HEK293 (cell line): Measurements from ENCODE around the gene UBE4B.

Experiments
- CTCF ChIA-PET: fragments of 350-600 bp; formaldehyde crosslinking; extraction: SDS; loops from one replicate; lab custom pipeline; 2021; ENCODE audit warnings: antibody characterized with exemption; lab: Yijun Ruan, JAX
- POLR2A ChIA-PET: fragments of 300-600 bp; formaldehyde crosslinking; extraction: SDS; loops from one replicate; lab custom pipeline; 2020; ENCODE audit warnings: antibody characterized with exemption, inconsistent platforms; lab: Yijun Ruan, JAX
- H3K27ac ChIP-seq: fragments of 200-500 bp; sonication (Bioruptor generic); 2 replicates; pipeline ENCODE4 v1.5.1; 2014; ENCODE audit warnings: low read depth, low read length, control low read depth, inconsistent platforms; ENCODE audit errors: extremely low read depth
- H3K36me3 ChIP-seq, 2 experiments: fragments of 200-500 bp in 1 of 2; sonication (Bioruptor generic) in 1 of 2; 1 replicate in 1 of 2; 2 replicates in 1 of 2; pipeline ENCODE4 v1.5.1; 2014 to 2017; ENCODE audit warnings: inconsistent platforms in 2 of 2, low read length in 2 of 2; ENCODE audit not compliant: control insufficient read depth in 2 of 2, insufficient read depth in 1 of 2
- H3K4me1 ChIP-seq: fragments of 200-500 bp; sonication (Bioruptor generic); 2 replicates; pipeline ENCODE4 v1.5.1; 2014; ENCODE audit warnings: mild to moderate bottlenecking, low read length, inconsistent platforms; ENCODE audit not compliant: control insufficient read depth, insufficient read depth
- H3K4me3 ChIP-seq: 2 replicates; pipeline ENCODE4 v1.5.1; 2011; ENCODE audit warnings: low read depth, mild to moderate bottlenecking, control low read depth, low read length, moderate library complexity
- H3K9me3 ChIP-seq: fragments of 200-500 bp; sonication (Bioruptor generic); 2 replicates; pipeline ENCODE4 v1.5.1; 2014; ENCODE audit warnings: low read depth, low read length, inconsistent platforms; ENCODE audit not compliant: control insufficient read depth, insufficient read depth
- KLF8 ChIP-seq: fragments of 450-650 bp; formaldehyde crosslinking; IDR thresholded peaks from 2 replicates; pipeline ENCODE4 v1.5.1; 2016; ENCODE audit warnings: missing biosample characterization, missing genetic modification characterization
- MYNN ChIP-seq: fragments of 450-650 bp; formaldehyde crosslinking; IDR thresholded peaks from 2 replicates; pipeline ENCODE4 v1.5.1; 2016; ENCODE audit warnings: missing biosample characterization, missing genetic modification characterization, borderline replicate concordance
- OSR2 ChIP-seq: fragments of 450-650 bp; formaldehyde crosslinking; IDR thresholded peaks from 2 replicates; pipeline ENCODE4 v1.5.1; 2016; ENCODE audit warnings: missing biosample characterization, missing genetic modification characterization
- PRDM1 ChIP-seq: fragments of 450-650 bp; formaldehyde crosslinking; IDR thresholded peaks from 2 replicates; pipeline ENCODE4; 2016; ENCODE audit warnings: missing biosample characterization, missing genetic modification characterization
- REPIN1 ChIP-seq: fragments of 450-650 bp; formaldehyde crosslinking; IDR thresholded peaks from 2 replicates; pipeline ENCODE4 v1.5.1; 2017; ENCODE audit warnings: missing biosample characterization, missing genetic modification characterization, low read depth
- SCRT1 ChIP-seq: fragments of 450-650 bp; formaldehyde crosslinking; IDR thresholded peaks from 2 replicates; pipeline ENCODE4 v1.5.1; 2016; ENCODE audit warnings: missing biosample characterization, missing genetic modification characterization, borderline replicate concordance
- SCRT2 ChIP-seq: fragments of 450-650 bp; formaldehyde crosslinking; IDR thresholded peaks from 2 replicates; pipeline ENCODE4 v1.5.1; 2016; ENCODE audit warnings: missing biosample characterization, missing genetic modification characterization
- ZFP37 ChIP-seq: fragments of 450-650 bp; formaldehyde crosslinking; IDR thresholded peaks from 2 replicates; pipeline ENCODE4 v1.5.1; 2016; ENCODE audit warnings: missing biosample characterization, missing genetic modification characterization
- ZNF175 ChIP-seq: fragments of 450-650 bp; formaldehyde crosslinking; IDR thresholded peaks from 2 replicates; pipeline ENCODE4 v1.5.1; 2016; ENCODE audit warnings: missing biosample characterization, missing genetic modification characterization
- ZNF202 ChIP-seq: fragments of 450-650 bp; formaldehyde crosslinking; IDR thresholded peaks from 2 replicates; pipeline ENCODE4 v1.5.1; 2016; ENCODE audit warnings: missing biosample characterization, missing genetic modification characterization, borderline replicate concordance
- ZNF24 ChIP-seq: fragments of 450-650 bp; formaldehyde crosslinking; IDR thresholded peaks from 2 replicates; pipeline ENCODE4 v1.5.1; 2016; ENCODE audit warnings: missing biosample characterization, missing genetic modification characterization
- ZNF248 ChIP-seq: fragments of 450-650 bp; formaldehyde crosslinking; IDR thresholded peaks from 2 replicates; pipeline ENCODE4 v1.5.1; 2017; ENCODE audit warnings: missing biosample characterization, missing genetic modification characterization
- ZNF341 ChIP-seq: fragments of 450-650 bp; formaldehyde crosslinking; IDR thresholded peaks from 2 replicates; pipeline ENCODE4; 2016; ENCODE audit warnings: low read depth, missing biosample characterization, missing genetic modification characterization
- ZNF501 ChIP-seq: fragments of 450-650 bp; formaldehyde crosslinking; IDR thresholded peaks from 2 replicates; pipeline ENCODE4 v1.5.1; 2016; ENCODE audit warnings: missing biosample characterization, missing genetic modification characterization
- ZNF529 ChIP-seq: fragments of 450-650 bp; formaldehyde crosslinking; IDR thresholded peaks from 2 replicates; pipeline ENCODE4 v1.5.1; 2017; ENCODE audit warnings: missing genetic modification characterization, missing biosample characterization; ENCODE audit not compliant: insufficient replicate concordance
- ZNF555 ChIP-seq: fragments of 450-650 bp; formaldehyde crosslinking; conservative IDR thresholded peaks from 2 replicates; pipeline ENCODE4 v1.5.1; 2017; ENCODE audit warnings: missing biosample characterization, mild to moderate bottlenecking, missing genetic modification characterization, inconsistent platforms
- ZNF629 ChIP-seq: fragments of 450-650 bp; formaldehyde crosslinking; IDR thresholded peaks from 2 replicates; pipeline ENCODE4 v1.5.1; 2017; ENCODE audit warnings: missing biosample characterization, missing genetic modification characterization
- ZNF660 ChIP-seq: fragments of 450-650 bp; IDR thresholded peaks from 2 replicates; pipeline ENCODE4 v1.5.1; 2018; ENCODE audit warnings: missing biosample characterization, mild to moderate bottlenecking, missing genetic modification characterization
- ZNF664 ChIP-seq: fragments of 450-650 bp; formaldehyde crosslinking; IDR thresholded peaks from 2 replicates; pipeline ENCODE4 v1.5.1; 2016; ENCODE audit warnings: missing biosample characterization, missing genetic modification characterization
- ZSCAN23 ChIP-seq: fragments of 450-650 bp; formaldehyde crosslinking; IDR thresholded peaks from 2 replicates; pipeline ENCODE4 v1.5.1; 2016; ENCODE audit warnings: missing biosample characterization, missing genetic modification characterization
- TF ChIP-seq, protein P1 (sequence below): fragments of 450-650 bp; formaldehyde crosslinking; IDR thresholded peaks from 2 replicates; pipeline ENCODE4 v1.5.1; 2016; ENCODE audit warnings: missing biosample characterization, missing genetic modification characterization
- TF ChIP-seq, protein P2 (sequence below): fragments of 450-650 bp; formaldehyde crosslinking; IDR thresholded peaks from 2 replicates; pipeline ENCODE4 v1.5.1; 2016; ENCODE audit warnings: missing biosample characterization, missing genetic modification characterization
- TF ChIP-seq, protein P3 (sequence below): fragments of 450-650 bp; formaldehyde crosslinking; IDR thresholded peaks from 2 replicates; pipeline ENCODE4 v1.5.1; 2017; ENCODE audit warnings: missing biosample characterization, missing genetic modification characterization
- TF ChIP-seq, protein P4 (sequence below): fragments of 450-650 bp; IDR thresholded peaks from 2 replicates; pipeline ENCODE4 v1.5.1; 2018; ENCODE audit warnings: missing biosample characterization, missing genetic modification characterization
- TF ChIP-seq, protein P5 (sequence below): fragments of 450-650 bp; formaldehyde crosslinking; IDR thresholded peaks from 2 replicates; pipeline ENCODE4 v1.5.0; 2017; ENCODE audit warnings: missing biosample characterization, missing genetic modification characterization, borderline replicate concordance

Gene UBE4B

DNA sequence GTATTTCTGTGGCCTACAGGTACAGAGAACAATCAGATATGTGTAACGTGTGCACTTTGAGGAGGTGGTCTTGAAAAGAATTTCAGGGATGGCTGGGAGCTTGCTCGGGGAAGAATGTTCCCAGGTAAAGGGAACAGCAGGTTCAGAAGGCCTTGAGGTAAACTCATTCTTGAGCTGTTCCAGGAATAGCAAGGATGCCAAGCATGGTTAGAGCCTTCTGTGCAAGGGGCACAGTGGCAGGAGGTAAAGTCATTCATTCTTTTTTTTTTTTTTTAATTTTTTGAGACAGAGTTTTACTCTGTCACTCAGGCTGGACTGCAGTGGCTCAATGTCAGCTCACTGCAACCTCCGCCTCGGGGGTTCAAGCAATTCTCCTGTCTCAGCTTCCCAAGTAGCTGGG is 10.0 kb downstream of the UBE4B start:
- Histone ChIP-seq H3K4me1 (no peaks in the 10 kb centered on the region), H3K9me3 (no peaks in the 10 kb centered on the region), H3K27ac (no peak overlapping the region)
- POLR2A ChIA-PET: interaction anchor here (0.7 kb wide), 1 partner anchor 136 kb away, joined by 5 read pairs; no protein-coding TSS in a partner anchor
- no peak for TF ChIP-seq ZSCAN23 (tag by site-specific recombination)
- TF ChIP-seq ZNF248: no peak
- no peak for TF ChIP-seq REPIN1
- TF ChIP-seq ZNF555: no peak
- TF ChIP-seq, all 188 proteins: peak for 0
- Histone ChIP-seq H3K4me3 (no peak overlapping the region), H3K36me3 (peaks cover under 1 to 19% of the 10 kb centered on the region in 2 experiments; a peak in 2 of 3 replicates)
- CTCF ChIA-PET: no interaction called here

DNA sequence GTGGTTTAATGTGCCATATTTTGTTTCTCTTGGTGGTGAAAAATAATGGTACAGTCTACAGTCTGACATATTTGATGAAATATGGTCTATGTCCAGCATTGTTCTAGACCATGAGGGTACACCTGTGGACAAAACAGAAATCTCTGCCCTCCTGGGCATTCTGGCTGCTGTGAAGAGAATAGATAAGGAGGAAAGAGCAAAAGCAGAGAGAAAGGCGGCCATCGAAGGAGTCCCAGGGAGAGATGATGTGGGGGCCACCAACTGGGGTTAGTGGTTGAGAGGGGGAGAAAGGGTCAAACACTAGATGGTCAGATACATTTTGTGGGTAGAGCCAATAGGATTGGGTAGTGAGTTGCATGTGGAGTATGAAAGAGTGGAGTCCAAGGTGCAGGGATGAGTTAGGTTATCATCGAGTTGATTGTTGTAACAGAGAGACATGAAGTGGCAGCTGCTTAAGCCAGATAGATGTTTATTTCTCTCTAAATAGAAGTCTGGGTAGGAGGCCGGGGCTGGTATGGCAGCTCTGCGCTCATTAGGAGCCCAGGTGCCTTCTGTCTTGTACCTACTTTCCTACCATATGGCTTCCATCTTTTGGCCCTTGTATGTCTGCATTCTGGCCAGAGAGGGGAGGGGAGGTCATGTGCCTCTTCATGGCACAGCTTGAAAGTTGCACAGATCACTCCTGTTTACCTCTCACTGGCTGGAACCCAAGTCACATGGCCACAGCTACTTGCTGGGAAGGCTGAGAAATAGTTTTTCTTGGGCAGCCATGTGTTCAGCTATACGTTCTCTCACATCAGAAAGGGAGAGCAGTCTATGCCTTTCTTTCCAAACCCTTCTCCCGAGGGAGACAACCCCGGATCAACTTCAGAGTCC is 13.0 kb downstream of the UBE4B start:
- CTCF ChIA-PET: interaction anchor here (0.6 to 1.5 kb wide), 5 partner anchors 40 to 164 kb away, joined by 3 to 5 read pairs (median 3); partner anchors contain the start of genes KIF1B and NMNAT1
- POLR2A ChIA-PET: no interaction called here
- no peak overlapping the region for H3K27ac ChIP-seq
- TF ChIP-seq, protein P1, sequence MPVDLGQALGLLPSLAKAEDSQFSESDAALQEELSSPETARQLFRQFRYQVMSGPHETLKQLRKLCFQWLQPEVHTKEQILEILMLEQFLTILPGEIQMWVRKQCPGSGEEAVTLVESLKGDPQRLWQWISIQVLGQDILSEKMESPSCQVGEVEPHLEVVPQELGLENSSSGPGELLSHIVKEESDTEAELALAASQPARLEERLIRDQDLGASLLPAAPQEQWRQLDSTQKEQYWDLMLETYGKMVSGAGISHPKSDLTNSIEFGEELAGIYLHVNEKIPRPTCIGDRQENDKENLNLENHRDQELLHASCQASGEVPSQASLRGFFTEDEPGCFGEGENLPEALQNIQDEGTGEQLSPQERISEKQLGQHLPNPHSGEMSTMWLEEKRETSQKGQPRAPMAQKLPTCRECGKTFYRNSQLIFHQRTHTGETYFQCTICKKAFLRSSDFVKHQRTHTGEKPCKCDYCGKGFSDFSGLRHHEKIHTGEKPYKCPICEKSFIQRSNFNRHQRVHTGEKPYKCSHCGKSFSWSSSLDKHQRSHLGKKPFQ (tag by site-specific recombination): no peak
- TF ChIP-seq SCRT1 (tag by site-specific recombination): no peak
- TF ChIP-seq SCRT2 (tag by site-specific recombination): no peak
- TF ChIP-seq ZNF501: no peak
- TF ChIP-seq, protein P2, sequence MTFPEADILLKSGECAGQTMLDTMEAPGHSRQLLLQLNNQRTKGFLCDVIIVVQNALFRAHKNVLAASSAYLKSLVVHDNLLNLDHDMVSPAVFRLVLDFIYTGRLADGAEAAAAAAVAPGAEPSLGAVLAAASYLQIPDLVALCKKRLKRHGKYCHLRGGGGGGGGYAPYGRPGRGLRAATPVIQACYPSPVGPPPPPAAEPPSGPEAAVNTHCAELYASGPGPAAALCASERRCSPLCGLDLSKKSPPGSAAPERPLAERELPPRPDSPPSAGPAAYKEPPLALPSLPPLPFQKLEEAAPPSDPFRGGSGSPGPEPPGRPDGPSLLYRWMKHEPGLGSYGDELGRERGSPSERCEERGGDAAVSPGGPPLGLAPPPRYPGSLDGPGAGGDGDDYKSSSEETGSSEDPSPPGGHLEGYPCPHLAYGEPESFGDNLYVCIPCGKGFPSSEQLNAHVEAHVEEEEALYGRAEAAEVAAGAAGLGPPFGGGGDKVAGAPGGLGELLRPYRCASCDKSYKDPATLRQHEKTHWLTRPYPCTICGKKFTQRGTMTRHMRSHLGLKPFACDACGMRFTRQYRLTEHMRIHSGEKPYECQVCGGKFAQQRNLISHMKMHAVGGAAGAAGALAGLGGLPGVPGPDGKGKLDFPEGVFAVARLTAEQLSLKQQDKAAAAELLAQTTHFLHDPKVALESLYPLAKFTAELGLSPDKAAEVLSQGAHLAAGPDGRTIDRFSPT (tag by site-specific recombination): no peak
- no peak for TF ChIP-seq ZFP37 (tag by site-specific recombination)
- no peak for TF ChIP-seq OSR2 (tag by site-specific recombination)
- no peak for TF ChIP-seq ZNF175 (tag by site-specific recombination)
- TF ChIP-seq ZNF202 (tag by site-specific recombination): no peak
- TF ChIP-seq MYNN: no peak
- peak; percentile 82; the same call in 1 of the 2 replicates for TF ChIP-seq ZNF660
- TF ChIP-seq, protein P3, sequence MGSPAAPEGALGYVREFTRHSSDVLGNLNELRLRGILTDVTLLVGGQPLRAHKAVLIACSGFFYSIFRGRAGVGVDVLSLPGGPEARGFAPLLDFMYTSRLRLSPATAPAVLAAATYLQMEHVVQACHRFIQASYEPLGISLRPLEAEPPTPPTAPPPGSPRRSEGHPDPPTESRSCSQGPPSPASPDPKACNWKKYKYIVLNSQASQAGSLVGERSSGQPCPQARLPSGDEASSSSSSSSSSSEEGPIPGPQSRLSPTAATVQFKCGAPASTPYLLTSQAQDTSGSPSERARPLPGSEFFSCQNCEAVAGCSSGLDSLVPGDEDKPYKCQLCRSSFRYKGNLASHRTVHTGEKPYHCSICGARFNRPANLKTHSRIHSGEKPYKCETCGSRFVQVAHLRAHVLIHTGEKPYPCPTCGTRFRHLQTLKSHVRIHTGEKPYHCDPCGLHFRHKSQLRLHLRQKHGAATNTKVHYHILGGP (tag by site-specific recombination): no peak
- no peak for TF ChIP-seq ZNF629 (tag by site-specific recombination)
- TF ChIP-seq ZNF555: no peak
- peak; percentile 54 for TF ChIP-seq PRDM1 (tag by site-specific recombination)
- TF ChIP-seq KLF8 (tag by site-specific recombination): no peak
- no peak for TF ChIP-seq ZNF664 (tag by site-specific recombination)
- TF ChIP-seq, protein P4, sequence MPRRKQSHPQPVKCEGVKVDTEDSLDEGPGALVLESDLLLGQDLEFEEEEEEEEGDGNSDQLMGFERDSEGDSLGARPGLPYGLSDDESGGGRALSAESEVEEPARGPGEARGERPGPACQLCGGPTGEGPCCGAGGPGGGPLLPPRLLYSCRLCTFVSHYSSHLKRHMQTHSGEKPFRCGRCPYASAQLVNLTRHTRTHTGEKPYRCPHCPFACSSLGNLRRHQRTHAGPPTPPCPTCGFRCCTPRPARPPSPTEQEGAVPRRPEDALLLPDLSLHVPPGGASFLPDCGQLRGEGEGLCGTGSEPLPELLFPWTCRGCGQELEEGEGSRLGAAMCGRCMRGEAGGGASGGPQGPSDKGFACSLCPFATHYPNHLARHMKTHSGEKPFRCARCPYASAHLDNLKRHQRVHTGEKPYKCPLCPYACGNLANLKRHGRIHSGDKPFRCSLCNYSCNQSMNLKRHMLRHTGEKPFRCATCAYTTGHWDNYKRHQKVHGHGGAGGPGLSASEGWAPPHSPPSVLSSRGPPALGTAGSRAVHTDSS (tag by site-specific recombination): no peak
- TF ChIP-seq, protein P5, sequence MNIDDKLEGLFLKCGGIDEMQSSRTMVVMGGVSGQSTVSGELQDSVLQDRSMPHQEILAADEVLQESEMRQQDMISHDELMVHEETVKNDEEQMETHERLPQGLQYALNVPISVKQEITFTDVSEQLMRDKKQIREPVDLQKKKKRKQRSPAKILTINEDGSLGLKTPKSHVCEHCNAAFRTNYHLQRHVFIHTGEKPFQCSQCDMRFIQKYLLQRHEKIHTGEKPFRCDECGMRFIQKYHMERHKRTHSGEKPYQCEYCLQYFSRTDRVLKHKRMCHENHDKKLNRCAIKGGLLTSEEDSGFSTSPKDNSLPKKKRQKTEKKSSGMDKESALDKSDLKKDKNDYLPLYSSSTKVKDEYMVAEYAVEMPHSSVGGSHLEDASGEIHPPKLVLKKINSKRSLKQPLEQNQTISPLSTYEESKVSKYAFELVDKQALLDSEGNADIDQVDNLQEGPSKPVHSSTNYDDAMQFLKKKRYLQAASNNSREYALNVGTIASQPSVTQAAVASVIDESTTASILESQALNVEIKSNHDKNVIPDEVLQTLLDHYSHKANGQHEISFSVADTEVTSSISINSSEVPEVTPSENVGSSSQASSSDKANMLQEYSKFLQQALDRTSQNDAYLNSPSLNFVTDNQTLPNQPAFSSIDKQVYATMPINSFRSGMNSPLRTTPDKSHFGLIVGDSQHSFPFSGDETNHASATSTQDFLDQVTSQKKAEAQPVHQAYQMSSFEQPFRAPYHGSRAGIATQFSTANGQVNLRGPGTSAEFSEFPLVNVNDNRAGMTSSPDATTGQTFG (tag by site-specific recombination): no peak
- TF ChIP-seq ZNF341 (tag by site-specific recombination): peak; percentile 40; the same call in 1 of the 2 replicates
- no peak for TF ChIP-seq ZNF529 (tag by site-specific recombination)
- TF ChIP-seq ZNF24 (tag by site-specific recombination): 0 out of 2 replicates have a peak, but pooled peaks have one; percentile 23

More for the DNA sequence above, 13.0 kb downstream of the UBE4B start:
- H3K9me3 ChIP-seq: no peaks in the 10 kb centered on the region
- no peaks in the 10 kb centered on the region for H3K4me1 ChIP-seq
- peaks cover 0 to 9% of the 10 kb centered on the region in 2 experiments; a peak in 1 of 3 replicates for H3K36me3 ChIP-seq
- no peak overlapping the region for H3K4me3 ChIP-seq
